Measurements from ENCODE around the gene ARMH1. TPM values are rescaled to one million over a fixed set of nuclear protein-coding genes. Genes with fewer than 3 reads are reported as not detected.

ARMH1 gene
- 1.1 TPM for total RNA-seq
- long read RNA-seq: 0 reads

- TF ChIP-seq CTCF (IDR thresholded peaks at IDR 0.05; ENCODE audit: borderline replicate concordance): no peak
- intact Hi-C loops (cut with micrococcal nuclease): no loop called here
- H3K9me3 ChIP-seq (replicated peaks): no peaks in the 10 kb centered on the region
- H3K4me3 ChIP-seq: peak within 1 kb of the TSS; percentile 74
- H3K27me3 ChIP-seq (ENCODE audit: low read depth): no peaks in the 10 kb centered on the region
- H3K27ac ChIP-seq (replicated peaks): peak within 1 kb of the TSS; percentile 97
- no peaks in the 10 kb centered on the region for H3K36me3 ChIP-seq
- DNase-seq: peak; percentile 99
- peaks cover 62% of the 10 kb centered on the region for H3K4me1 ChIP-seq
Measured at GRCh38 chr1:44674113-44675000, at the start of gene ARMH1, which contains the start of gene TMEM53. Gene ARMH1 (plus strand): TSS chr1:44674714. CDS start chr1:44689698, 14,984 bp downstream. Gene TMEM53 (minus strand): TSS chr1:44674481. CDS start chr1:44674391, 90 bp downstream.

- TF ChIP-seq CTCF (IDR thresholded peaks at IDR 0.05; ENCODE audit: borderline replicate concordance): no peak
- no peak for DNase-seq
- Histone ChIP-seq H3K4me1 (no peaks in the 10 kb centered on the region), H3K4me3 (no peak overlapping the region), H3K27ac (replicated peaks) (no peak overlapping the region), H3K27me3 (ENCODE audit: low read depth) (no peaks in the 10 kb centered on the region), H3K36me3 (no peaks in the 10 kb centered on the region), H3K9me3 (replicated peaks) (no peaks in the 10 kb centered on the region)
- intact Hi-C loops (cut with micrococcal nuclease): no loop called here
Measured at GRCh38 chr1:44625348-44625747, 49.2 kb upstream of the ARMH1 start.

GRCh38 chr1:44628962-44629756, 45.4 kb upstream of the ARMH1 start:
- Histone ChIP-seq H3K9me3 (replicated peaks) (no peaks in the 10 kb centered on the region), H3K27ac (replicated peaks) (no peak overlapping the region), H3K27me3 (ENCODE audit: low read depth) (no peaks in the 10 kb centered on the region), H3K4me1 (peaks cover 31% of the 10 kb centered on the region), H3K4me3 (no peak overlapping the region), H3K36me3 (peaks cover 10% of the 10 kb centered on the region)
- TF ChIP-seq CTCF (IDR thresholded peaks at IDR 0.05; ENCODE audit: borderline replicate concordance): no peak
- DNase-seq: no peak
- intact Hi-C loops (cut with micrococcal nuclease): no loop called here

GRCh38 chr1:44630116-44630515, 44.4 kb upstream of the ARMH1 start:
- no peak for DNase-seq
- no peaks in the 10 kb centered on the region for H3K27me3 ChIP-seq (ENCODE audit: low read depth)
- no peak overlapping the region for H3K4me3 ChIP-seq
- TF ChIP-seq CTCF (IDR thresholded peaks at IDR 0.05; ENCODE audit: borderline replicate concordance): no peak
- H3K4me1 ChIP-seq: peaks cover 40% of the 10 kb centered on the region
- no peak overlapping the region for H3K27ac ChIP-seq (replicated peaks)
- no peaks in the 10 kb centered on the region for H3K9me3 ChIP-seq (replicated peaks)
- H3K36me3 ChIP-seq: peaks cover 19% of the 10 kb centered on the region
- intact Hi-C loops (cut with micrococcal nuclease): no loop called here

GRCh38 chr1:44631333-44631646, 43.2 kb upstream of the ARMH1 start:
- H3K4me3 ChIP-seq: peak overlapping the region; percentile 92
- peak overlapping the region; percentile 97 for H3K27ac ChIP-seq (replicated peaks)
- H3K9me3 ChIP-seq (replicated peaks): no peaks in the 10 kb centered on the region
- peaks cover 30% of the 10 kb centered on the region for H3K36me3 ChIP-seq
- no peak for TF ChIP-seq CTCF (IDR thresholded peaks at IDR 0.05; ENCODE audit: borderline replicate concordance)
- H3K4me1 ChIP-seq: peaks cover 52% of the 10 kb centered on the region
- no peaks in the 10 kb centered on the region for H3K27me3 ChIP-seq (ENCODE audit: low read depth)
- intact Hi-C loops (cut with micrococcal nuclease): no loop called here
- no peak for DNase-seq
